AG10803 (cell line): Measurements from ENCODE around the gene BPI.

ENCODE experiments used
- DNase-seq: peaks from one replicate; pipeline ENCODE4 v3.0.0; 2010; ENCODE audit warnings: low read depth
- H3K4me3 ChIP-seq: 2 replicates; pipeline ENCODE4 v1.5.1; 2011; ENCODE audit warnings: mild to moderate bottlenecking, low read length, control low read depth
- CTCF ChIP-seq: conservative IDR thresholded peaks from 2 replicates; pipeline ENCODE4 v1.5.1; 2011; ENCODE audit warnings: mild to moderate bottlenecking, low read length, control low read depth, inconsistent platforms

The BPI gene

GRCh38 chr20:38358556-38358955 lies 54.6 kb downstream of the BPI start:
- no peak for DNase-seq
- H3K4me3 ChIP-seq = no peak overlapping the region
- no peak for TF ChIP-seq CTCF

- no peak overlapping the region for H3K4me3 ChIP-seq
- TF ChIP-seq CTCF = no peak
- DNase-seq = no peak
Measured at GRCh38 chr20:38363004-38363747, 59.2 kb downstream of the BPI start.

- H3K4me3 ChIP-seq = no peak overlapping the region
- no peak for DNase-seq
- no peak for TF ChIP-seq CTCF
Measured at GRCh38 chr20:38369389-38369788, 65.4 kb downstream of the BPI start.

- no peak for TF ChIP-seq CTCF
- H3K4me3 ChIP-seq = no peak overlapping the region
- DNase-seq = peak; percentile 5
Measured at GRCh38 chr20:38372806-38373205, 68.8 kb downstream of the BPI start.

GRCh38 chr20:38373231-38373867 lies 69.4 kb downstream of the BPI start:
- no peak overlapping the region for H3K4me3 ChIP-seq
- no peak for TF ChIP-seq CTCF
- no peak for DNase-seq

GRCh38 chr20:38373898-38374297 lies 69.9 kb downstream of the BPI start:
- DNase-seq = no peak
- no peak overlapping the region for H3K4me3 ChIP-seq
- no peak for TF ChIP-seq CTCF
